HFFc6 (cell line): ENCODE measurements around the gene ANKZF1. TPM values are rescaled to one million over a fixed set of nuclear protein-coding genes. Genes with fewer than 3 reads are reported as not detected.

Source experiments
- DNase-seq: peaks from one replicate; pipeline ENCODE4 v3.0.0-alpha.2; 2018
- H3K27ac Mint-ChIP-seq: 2 replicates; pipeline ENCODE4 v1.8.0; 2020; ENCODE audit warnings: mild to moderate bottlenecking, mixed read lengths
- H3K27me3 Mint-ChIP-seq: 2 replicates; pipeline ENCODE4 v1.8.0; 2021; ENCODE audit warnings: mild to moderate bottlenecking, moderate library complexity, mixed read lengths; ENCODE audit not compliant: insufficient read depth
- H3K36me3 Mint-ChIP-seq: 2 replicates; pipeline ENCODE4 v1.8.0; 2021; ENCODE audit warnings: low read depth, mixed read lengths
- H3K4me1 Mint-ChIP-seq: 2 replicates; pipeline ENCODE4 v1.8.0; 2020; ENCODE audit warnings: low read depth, mixed read lengths
- H3K4me3 Mint-ChIP-seq: 2 replicates; pipeline ENCODE4 v1.8.0; 2020; ENCODE audit warnings: mild to moderate bottlenecking, moderate library complexity, mixed read lengths
- H3K9me3 Mint-ChIP-seq: 2 replicates; pipeline ENCODE4 v1.8.0; 2020; ENCODE audit warnings: mild to moderate bottlenecking, mixed read lengths
- total RNA-seq, 6 experiments: library from RNA; stranded (reverse); fragmentation: NEBNext Ultra II Directional; extraction: Animal tissue kit (Norgen Biotek cat#: 25700); gene quantifications; 2 replicates in 1 of 6; 3 replicates in 5 of 6; pipeline ENCODE4 v1.2.3, GENCODE V29; 2021
- TF ChIP-seq, protein P1 (sequence below): fragments of 200-600 bp; sonication (generic); IDR thresholded peaks from 2 replicates; pipeline ENCODE4 v1.5.0; 2021; ENCODE audit warnings: antibody characterized with exemption, mild to moderate bottlenecking

Gene ANKZF1
- total RNA-seq, 6 experiments from 2014 or later, result 11.7 to 18.9 (median 15.4) TPM

DNA sequence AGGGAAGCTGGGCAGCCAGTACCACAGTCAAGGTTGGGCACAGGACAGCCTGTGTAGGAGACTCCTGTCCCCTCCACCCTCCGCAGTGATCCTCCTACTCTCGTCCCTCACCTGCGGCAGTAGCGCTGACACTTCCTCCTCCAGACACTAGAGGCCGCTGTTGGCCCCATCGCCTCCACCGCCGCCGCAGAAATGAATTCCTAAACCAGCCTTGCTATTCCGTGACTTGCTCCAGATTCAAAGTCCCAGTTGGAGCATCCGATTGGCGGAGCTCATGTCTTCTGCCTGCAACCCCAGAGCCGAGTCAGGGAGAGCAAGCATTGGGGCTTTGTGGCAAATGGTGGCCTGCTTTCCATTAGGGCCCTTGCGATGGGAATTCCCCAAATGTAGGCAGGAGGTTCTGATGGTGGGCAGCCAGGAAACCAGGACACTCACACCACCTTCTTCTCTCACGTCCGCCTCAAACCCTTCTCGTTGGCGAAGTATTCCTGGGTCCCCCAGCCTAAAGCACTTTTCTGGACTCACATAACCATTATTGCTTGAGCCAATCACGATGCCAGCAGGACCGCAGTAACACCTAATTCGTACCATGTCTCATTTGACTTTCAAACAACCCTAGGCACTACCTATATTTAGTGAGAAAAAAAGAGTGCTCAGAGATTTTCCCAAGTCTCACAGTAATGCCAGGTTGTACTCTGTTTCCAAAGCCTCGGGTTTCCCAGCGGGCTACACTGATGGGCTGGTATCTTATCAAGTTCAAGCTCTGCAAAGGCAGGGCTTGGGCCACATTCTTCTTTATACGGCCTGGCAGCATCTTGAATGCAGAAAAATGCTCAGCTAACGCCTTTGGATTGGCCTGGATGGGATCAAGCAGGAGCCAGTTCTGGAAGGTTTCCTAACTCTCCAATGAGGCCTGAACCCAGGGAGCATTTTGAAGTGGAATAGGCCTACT, 48.4 kb downstream of the ANKZF1 start:
- DNase-seq, result peak; percentile 80
- Mint-ChIP-seq H3K27me3 (peaks cover 2% of the 10 kb centered on the region; the same call in 1 of the 2 replicates), H3K9me3 (no peaks in the 10 kb centered on the region), H3K4me1 (peaks cover 56% of the 10 kb centered on the region), H3K4me3 (peak overlapping the region; percentile 52), H3K27ac (peak overlapping the region; percentile 97), H3K36me3 (peaks cover 9% of the 10 kb centered on the region; the same call in 1 of the 2 replicates)
- TF ChIP-seq, protein P1, sequence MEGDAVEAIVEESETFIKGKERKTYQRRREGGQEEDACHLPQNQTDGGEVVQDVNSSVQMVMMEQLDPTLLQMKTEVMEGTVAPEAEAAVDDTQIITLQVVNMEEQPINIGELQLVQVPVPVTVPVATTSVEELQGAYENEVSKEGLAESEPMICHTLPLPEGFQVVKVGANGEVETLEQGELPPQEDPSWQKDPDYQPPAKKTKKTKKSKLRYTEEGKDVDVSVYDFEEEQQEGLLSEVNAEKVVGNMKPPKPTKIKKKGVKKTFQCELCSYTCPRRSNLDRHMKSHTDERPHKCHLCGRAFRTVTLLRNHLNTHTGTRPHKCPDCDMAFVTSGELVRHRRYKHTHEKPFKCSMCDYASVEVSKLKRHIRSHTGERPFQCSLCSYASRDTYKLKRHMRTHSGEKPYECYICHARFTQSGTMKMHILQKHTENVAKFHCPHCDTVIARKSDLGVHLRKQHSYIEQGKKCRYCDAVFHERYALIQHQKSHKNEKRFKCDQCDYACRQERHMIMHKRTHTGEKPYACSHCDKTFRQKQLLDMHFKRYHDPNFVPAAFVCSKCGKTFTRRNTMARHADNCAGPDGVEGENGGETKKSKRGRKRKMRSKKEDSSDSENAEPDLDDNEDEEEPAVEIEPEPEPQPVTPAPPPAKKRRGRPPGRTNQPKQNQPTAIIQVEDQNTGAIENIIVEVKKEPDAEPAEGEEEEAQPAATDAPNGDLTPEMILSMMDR, result peak; percentile 98

DNA sequence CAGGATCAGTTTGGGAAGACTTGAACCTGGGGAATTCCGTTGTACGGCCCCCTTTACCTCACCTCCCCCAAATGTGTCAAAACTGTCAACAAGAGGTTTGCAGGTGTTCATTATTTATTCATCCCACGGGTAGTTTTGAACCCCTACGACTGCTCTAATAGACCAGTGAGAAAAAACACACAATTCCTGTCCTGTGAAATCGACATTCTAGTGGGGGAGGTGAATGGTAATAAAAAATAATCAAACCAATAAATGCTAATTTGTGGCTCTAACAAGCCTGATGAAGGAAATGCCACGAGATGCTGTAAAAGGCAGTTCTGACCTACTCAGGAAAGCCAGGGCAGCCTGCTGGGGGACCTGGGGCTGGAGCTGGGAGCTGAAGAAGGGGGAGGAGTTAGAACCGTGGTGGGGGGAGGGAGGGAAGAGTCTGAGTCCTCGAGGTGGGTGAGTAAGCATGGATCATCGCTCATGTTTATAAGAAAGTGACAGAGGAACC, 49.1 kb downstream of the ANKZF1 start:
- Mint-ChIP-seq H3K9me3 (no peaks in the 10 kb centered on the region), H3K27ac (peak overlapping the region; percentile 97), H3K4me1 (peaks cover 49% of the 10 kb centered on the region), H3K4me3 (peak overlapping the region; percentile 95), H3K27me3 (peaks cover 2% of the 10 kb centered on the region; the same call in 1 of the 2 replicates), H3K36me3 (peaks cover 12% of the 10 kb centered on the region; the same call in 1 of the 2 replicates)
- TF ChIP-seq, protein P1, result no peak
- no peak for DNase-seq

DNA sequence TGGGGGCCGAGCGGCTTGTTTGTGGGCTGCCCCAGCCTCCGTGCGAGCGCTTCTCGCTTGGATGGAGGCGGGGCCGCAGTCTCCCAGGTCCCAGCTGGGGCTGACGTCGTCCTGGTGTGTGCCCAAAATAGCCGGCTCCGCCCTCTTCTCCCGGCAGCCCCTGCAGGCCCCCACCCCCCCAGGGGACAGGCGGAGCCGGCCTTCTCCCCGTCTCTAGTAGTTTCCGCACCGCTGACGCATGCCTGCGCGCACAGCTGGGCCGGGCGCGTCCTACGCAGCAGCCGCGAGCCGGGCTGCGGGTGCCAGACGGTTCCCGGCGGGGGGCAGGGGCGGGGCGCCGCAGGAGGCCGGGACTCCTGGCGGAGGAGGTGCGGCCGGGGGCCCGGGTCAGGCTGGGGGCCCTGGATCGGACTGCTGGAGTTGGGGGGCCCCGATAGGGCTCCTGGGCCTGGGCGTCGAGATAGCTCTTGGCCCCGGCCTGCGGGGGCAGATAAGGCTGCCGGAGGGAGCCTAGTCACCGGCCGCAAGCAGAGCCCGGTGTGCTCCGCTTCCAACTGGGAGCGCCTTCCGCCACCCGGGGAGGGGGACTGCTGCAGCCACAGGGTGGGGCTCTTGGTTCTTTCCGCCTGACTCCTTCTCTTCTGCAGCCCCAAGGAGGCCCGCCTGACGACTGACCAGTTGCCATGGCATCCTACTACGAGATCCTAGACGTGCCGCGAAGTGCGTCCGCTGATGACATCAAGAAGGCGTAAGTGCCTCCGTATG, 49.7 kb downstream of the ANKZF1 start, which contains the start of gene DNAJB2:
Gene DNAJB2 (plus strand): TSS at position 216 of the 765 bp plus-strand sequence. CDS start 468 bp downstream, at position 684.
- Mint-ChIP-seq H3K27me3 (peaks cover 2% of the 10 kb centered on the region; the same call in 1 of the 2 replicates), H3K4me3 (peak within 1 kb of the TSS; percentile 95), H3K9me3 (no peaks in the 10 kb centered on the region), H3K27ac (peak within 1 kb of the TSS; percentile 97), H3K36me3 (peaks cover 12% of the 10 kb centered on the region; the same call in 1 of the 2 replicates), H3K4me1 (peaks cover 43% of the 10 kb centered on the region)
- TF ChIP-seq, protein P1, result peak; percentile 55
- peak; percentile 99 for DNase-seq

DNA sequence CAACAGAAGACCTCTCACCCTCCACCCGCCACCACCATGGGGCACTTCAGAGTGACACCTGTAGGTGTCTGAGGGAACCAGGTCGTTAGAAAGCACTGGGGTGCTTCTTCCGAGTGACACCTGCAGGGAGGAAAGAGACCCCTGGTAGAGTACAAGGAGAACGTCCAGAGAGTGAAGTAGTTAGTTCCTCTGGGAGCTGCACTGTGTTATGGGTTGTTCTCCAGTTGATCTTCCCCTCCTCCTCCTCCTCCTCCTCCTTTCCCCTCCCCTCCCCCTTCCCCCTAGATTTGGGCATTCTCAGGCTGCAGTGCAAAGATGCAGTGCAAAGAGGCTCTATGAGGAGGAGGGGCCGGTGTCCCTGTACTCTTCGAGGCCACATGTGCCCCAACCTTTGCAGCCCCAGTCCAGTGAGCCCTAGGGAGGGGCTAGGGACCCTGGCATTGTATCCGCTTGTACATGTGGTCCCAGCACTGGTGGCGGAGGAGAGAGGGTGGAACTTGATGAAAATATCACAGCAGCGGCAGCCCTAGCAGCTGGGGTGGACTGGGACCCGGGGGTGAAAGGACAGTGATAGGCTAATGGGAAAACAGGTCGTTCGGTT, 50.4 kb downstream of the ANKZF1 start:
- Mint-ChIP-seq H3K9me3 (no peaks in the 10 kb centered on the region), H3K4me3 (peak overlapping the region; percentile 95), H3K36me3 (peaks cover 12% of the 10 kb centered on the region; the same call in 1 of the 2 replicates), H3K4me1 (peaks cover 36% of the 10 kb centered on the region), H3K27me3 (peaks cover 2% of the 10 kb centered on the region; the same call in 1 of the 2 replicates), H3K27ac (peak overlapping the region; percentile 97)
- DNase-seq, result no peak
- TF ChIP-seq, protein P1, result peak; percentile 29; the same call in 1 of the 2 replicates

DNA sequence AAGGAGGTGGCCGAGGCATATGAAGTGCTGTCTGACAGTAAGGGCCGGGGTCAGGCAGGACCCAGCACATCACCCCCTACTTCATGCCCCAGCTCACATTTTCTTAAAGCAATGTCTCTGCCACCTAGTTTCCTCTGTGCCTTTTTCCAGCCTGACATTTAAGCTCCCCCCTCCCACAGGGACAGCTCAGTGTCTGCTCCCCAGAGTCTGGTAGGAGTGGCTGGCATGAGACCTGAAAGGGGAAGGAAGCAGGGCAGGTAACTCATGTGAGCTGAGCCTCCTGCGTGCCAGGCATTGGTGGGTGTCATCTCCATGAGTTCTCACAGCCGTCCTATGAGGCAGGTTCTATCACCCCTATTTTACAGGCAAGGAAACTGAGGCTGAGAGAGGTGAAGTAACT, 51.0 kb downstream of the ANKZF1 start:
- Mint-ChIP-seq H3K9me3 (no peaks in the 10 kb centered on the region), H3K4me3 (peak overlapping the region; percentile 95), H3K27ac (peak overlapping the region; percentile 97; the same call in 1 of the 2 replicates), H3K4me1 (peaks cover 35% of the 10 kb centered on the region), H3K27me3 (peaks cover 2% of the 10 kb centered on the region; the same call in 1 of the 2 replicates), H3K36me3 (peaks cover 12% of the 10 kb centered on the region; the same call in 1 of the 2 replicates)
- TF ChIP-seq, protein P1, result no peak
- DNase-seq, result no peak
